Peyer's patch (tissue), 4 donors: ENCODE results near the gene SMARCA2.

Experiments used
- CTCF ChIP-seq, 6 experiments: fragments of 450-650 bp in 4 of 6; fragments of 200-600 bp in 2 of 6; sonication (generic) in 1 of 6; IDR thresholded peaks; one replicate each; pipeline ENCODE4 v1.5.1; 2017 to 2019; ENCODE audit warnings: antibody characterized with exemption in 6 of 6, mild to moderate bottlenecking in 3 of 6, moderate library complexity in 1 of 6
- POLR2A ChIP-seq, 2 donors: fragments of 450-650 bp; IDR thresholded peaks; one replicate each; pipeline ENCODE4 v1.5.1; 2017; ENCODE audit warnings: antibody characterized with exemption in 2 of 2, mild to moderate bottlenecking in 2 of 2, moderate library complexity in 2 of 2

GRCh38 chr9:2109069-2109650 is 94.0 kb downstream of the SMARCA2 start:
- TF ChIP-seq CTCF (IDR thresholded peaks at IDR 0.05) (no peak), POLR2A (IDR thresholded peaks at IDR 0.05) (no peak)
